HG03175 (cell line): ENCODE data around the gene GRIK4.
A peak's percentile ranks its signal among the peaks of the same experiment; 100 is the strongest.

Experiments
- ATAC-seq: cut with Tn5 transposase; IDR thresholded peaks from one replicate; pipeline ENCODE4 v1.9.1; 2021; ENCODE audit warnings: mild to moderate bottlenecking, moderate library complexity; ENCODE audit not compliant: unreplicated experiment

GRIK4 gene

GRCh38 chr11:120819437-120820365 lies 308.2 kb downstream of the GRIK4 start:
- ATAC-seq = no peak

DNA sequence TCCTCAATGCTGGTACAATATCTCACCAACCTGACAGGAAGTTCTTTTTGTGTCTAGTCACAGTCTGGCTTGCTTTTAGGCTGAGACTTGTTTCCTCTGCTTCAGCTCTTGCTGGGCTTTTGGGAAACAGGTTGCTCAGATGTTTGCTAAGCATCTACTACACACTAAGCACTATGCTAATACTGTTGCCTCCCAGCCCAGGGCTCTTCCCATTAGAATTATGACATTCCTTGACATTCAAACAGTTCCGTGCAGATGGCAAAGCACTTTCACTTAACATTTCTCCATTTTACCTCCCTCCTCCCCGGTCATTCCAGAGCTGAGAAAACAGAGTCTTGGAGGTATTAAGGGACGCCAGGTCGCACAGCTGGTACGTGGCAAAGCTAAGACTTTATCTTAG lies 311.6 kb downstream of the GRIK4 start:
- ATAC-seq = no peak

DNA sequence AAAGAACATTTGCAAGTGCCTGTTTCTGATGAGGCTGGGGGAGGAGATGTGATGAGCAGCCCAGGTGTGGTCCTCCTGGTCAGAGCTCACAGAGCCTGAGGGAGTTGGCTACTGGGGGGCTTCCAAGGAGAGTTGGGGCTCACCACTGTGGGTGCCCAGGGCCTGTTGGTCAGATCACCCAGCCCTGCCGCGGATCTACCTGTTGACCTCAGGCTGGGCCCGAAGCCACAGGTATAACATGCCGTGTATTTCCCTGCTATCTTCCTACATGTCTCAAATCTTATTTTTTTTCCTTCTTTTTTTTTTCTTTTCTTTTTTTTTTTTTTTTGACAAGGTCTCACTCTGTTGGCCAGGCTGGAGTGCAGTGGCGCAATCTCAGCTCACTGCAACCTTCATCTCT lies 312.7 kb downstream of the GRIK4 start:
- ATAC-seq = no peak

DNA sequence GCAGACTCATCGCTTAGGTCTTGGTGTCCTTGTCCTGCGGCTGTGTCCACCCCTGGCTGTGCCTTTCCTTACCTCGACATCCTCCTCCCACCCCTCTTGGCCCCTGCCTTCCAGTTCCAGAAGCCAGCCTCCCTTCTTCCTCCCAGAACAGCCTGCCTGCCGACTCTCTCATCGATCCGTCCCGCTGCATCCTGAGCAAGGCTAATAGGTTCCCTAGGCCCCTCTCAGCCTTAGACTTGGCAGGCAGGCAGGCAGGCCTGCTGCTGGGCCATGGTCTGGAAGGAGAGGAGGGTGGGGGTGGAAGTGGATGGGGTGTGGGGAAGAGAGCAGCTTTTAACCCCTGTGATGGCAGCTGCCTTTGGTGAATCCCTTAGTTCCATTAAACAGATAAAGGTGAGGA lies 315.6 kb downstream of the GRIK4 start:
- ATAC-seq = no peak

GRCh38 chr11:120827820-120828219 lies 316.3 kb downstream of the GRIK4 start:
- no peak for ATAC-seq

DNA sequence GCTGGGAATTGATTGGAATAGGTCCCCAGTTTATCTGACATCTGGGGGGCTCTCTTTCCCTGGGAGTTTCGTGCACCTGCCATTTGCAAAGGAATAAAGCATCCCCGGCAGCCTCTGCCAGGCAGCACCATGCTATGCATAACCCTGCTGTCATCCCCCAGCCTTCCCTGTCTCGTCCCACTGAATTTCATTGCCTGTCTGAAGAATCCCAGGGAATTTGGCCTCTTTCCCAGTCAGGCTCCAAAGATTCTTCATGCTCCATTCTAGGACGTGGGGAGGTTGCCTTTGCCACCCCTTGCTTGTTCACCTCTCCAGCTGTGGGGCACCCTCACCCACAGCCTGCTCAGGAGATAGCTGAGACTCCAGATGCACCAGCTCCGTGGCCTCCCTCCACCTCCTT lies 317.3 kb downstream of the GRIK4 start:
- no peak for ATAC-seq

- no peak for ATAC-seq
Observed at GRCh38 chr11:120830085-120830620, 318.6 kb downstream of the GRIK4 start.

- no peak for ATAC-seq
Observed at GRCh38 chr11:120832481-120833238, 321.1 kb downstream of the GRIK4 start.

- no peak for ATAC-seq
Observed at GRCh38 chr11:120834686-120835210, 323.2 kb downstream of the GRIK4 start.

GRCh38 chr11:120835601-120836228 lies 324.2 kb downstream of the GRIK4 start:
- ATAC-seq = peak; percentile 95

- no peak for ATAC-seq
Observed at GRCh38 chr11:120837696-120838095, 326.1 kb downstream of the GRIK4 start.

DNA sequence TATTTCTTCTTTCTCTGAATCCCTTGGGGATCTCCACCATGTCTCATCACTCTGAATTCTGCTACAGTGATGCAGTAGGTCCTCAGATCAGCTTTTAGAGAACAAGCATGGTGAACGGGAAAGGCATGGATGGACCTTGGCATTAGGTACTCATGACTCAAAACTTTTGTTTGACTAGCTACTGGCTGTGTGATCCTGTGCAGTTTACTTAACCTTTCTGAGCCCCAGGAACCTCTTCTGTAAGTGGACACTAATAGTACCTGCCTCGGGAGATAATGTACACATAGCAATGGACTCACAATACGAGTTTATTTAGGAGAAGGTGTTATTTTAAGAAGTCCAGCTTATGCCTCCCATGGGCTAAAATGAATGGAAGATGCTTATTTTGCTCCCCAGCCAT lies 327.7 kb downstream of the GRIK4 start:
- no peak for ATAC-seq

DNA sequence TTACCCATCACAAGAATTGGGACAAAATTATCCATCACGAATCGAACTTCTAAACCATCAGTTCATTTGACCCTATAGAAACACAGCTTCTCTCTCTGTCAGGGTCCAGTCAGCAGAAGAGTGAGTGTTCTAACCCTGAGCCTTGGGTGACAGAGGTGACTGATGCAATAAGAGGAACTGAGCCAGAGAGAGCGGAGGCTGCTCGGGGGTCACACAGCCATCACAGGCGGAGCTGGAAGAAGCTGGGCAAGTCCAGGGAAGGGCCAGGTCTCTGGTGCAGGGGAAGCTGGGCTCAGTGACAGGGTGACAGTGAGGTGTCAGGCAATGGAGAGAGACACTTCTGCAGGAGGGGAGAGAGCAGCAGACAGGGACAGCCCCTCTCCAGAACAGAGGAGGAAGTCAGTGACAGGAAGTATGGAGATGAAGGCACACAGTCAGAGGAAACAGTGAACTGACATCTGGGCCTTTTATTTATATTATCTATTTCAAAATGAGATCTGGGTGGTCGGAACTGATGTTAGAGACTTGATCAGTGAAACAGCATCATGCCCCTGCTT lies 328.4 kb downstream of the GRIK4 start:
- ATAC-seq = no peak

DNA sequence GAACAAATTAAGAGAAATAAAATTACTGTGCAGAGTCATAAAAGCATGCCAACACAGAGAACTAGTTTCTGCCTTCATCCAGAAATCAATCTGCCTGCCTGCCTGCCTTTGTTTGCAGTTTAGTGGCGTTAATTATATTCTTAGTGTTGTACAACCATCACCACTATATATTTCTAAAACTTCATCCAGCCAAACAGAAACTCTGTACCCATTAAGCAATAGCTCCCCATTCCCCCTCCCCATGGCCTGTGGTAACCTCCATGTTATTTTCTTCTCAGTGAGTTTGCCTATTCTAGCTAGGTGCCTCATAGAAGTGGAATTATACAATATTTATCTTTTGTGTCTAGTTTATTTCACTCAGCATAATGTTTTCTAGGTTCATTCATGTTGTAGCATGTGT lies 329.1 kb downstream of the GRIK4 start:
- no peak for ATAC-seq

DNA sequence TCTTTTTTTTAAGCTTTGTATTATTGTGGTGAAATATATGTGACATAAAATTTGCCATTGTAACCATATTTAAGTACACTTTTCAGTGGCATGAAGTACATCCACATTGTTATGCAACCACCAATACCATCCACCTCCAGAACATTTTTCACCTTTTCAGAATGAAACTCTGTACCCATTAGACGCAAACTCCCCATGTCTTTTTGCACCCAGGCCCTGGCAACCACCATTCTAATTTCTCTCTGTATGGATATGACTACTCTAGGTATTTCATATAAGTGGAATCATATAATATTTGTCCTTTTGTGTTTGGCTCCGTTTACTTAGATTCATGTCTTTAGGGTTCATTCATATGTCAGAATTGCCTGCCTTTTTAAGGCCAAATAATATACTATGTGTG lies 329.5 kb downstream of the GRIK4 start:
- no peak for ATAC-seq

GRCh38 chr11:120842195-120842594 lies 330.6 kb downstream of the GRIK4 start:
- no peak for ATAC-seq

DNA sequence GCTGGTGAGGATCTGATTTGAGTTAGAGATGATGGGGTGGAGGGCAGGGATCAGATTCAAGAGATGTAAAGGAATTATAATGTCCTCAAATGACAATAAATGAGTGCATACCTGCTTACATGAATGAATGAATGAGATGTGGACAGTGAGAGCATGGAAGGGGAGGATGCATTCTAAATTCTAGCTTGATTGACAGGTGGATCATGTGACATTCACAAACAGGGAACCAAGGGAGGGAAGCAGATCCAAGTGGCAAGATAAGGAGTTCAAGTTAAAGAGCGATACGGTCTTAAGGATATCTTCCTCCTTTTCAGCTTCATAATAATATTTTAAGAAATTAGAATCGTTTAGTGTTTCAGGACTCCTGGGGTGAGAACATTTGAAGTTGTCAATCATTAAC lies 341.9 kb downstream of the GRIK4 start:
- ATAC-seq = no peak

GRCh38 chr11:120854988-120855387 lies 343.4 kb downstream of the GRIK4 start:
- no peak for ATAC-seq

DNA sequence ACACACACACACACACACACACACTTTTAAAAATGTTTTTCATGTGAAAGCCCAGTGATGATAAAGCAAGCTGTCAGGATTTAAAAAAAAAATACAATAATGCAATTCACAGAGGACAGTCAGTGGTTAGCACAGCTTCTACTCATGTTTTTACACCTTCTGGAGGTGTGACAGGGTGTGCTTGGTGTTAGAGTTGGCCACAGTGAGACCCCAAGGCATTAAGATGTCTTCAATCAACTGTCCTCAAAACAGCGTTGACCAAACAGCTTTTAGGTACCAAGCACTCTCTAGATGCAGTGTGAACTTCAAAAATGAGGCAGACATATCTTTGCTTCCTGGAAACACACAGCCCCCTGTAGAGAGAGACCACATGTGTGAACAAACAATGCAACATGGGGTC lies 346.0 kb downstream of the GRIK4 start:
- ATAC-seq = no peak

DNA sequence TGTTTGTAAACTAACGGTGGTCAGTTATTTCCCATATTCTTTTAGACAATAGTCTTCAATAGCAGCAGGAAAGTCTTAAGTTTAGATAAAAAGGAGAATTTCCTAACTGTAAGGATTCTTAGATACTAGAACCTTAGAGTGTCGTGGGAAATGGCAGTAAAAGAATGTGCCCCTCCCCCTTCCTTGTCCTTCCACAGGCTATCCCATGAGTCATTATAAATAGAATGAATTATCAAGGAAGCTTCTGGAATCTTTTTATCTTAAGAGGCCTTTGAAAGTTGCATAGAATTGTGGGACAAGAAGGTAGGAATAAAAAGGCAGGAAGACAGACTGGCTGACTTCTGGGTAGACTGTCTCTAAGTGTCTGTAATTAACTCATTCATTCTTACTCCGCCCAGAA lies 347.2 kb downstream of the GRIK4 start:
- no peak for ATAC-seq
